Thoracic aorta (tissue), 2 donors: ENCODE results near the gene DGKB. TPM values are rescaled to one million over a fixed set of nuclear protein-coding genes. Genes with fewer than 3 reads are reported as not detected.

Experiments used
- ATAC-seq: fragments of 150-250 bp; one replicate; pipeline ENCODE4 v1.8.0; 2017; ENCODE audit warnings: low read depth; ENCODE audit not compliant: insufficient number of reproducible peaks, low FRiP score
- DNase-seq: peaks from one replicate; pipeline ENCODE4 v3.0.0-alpha.2; 2020; ENCODE audit warnings: low spot score
- H3K27ac ChIP-seq, 2 donors: fragments of 200-600 bp; sonication (generic); 1 replicate in 1 of 2; 2 replicates in 1 of 2; pipeline ENCODE4 v1.5.1; 2016; ENCODE audit warnings: mild to moderate bottlenecking in 2 of 2, moderate library complexity in 2 of 2
- H3K27me3 ChIP-seq: fragments of 200-600 bp; sonication (generic); replicated peaks from 2 replicates; pipeline ENCODE4 v1.6.0; 2016; ENCODE audit warnings: mild to moderate bottlenecking; ENCODE audit not compliant: insufficient read depth
- H3K36me3 ChIP-seq: fragments of 200-600 bp; sonication (generic); one replicate; pipeline ENCODE4 v1.5.1; 2016
- H3K4me1 ChIP-seq, 2 donors: fragments of 200-600 bp; sonication (generic); 1 replicate in 1 of 2; 2 replicates in 1 of 2; pipeline versions ENCODE4 v1.5.1 to v1.6.0; 2016; ENCODE audit warnings: low read depth in 2 of 2, mild to moderate bottlenecking in 1 of 2; ENCODE audit not compliant: control insufficient read depth in 1 of 2
- H3K4me3 ChIP-seq: fragments of 200-600 bp; sonication (generic); 2 replicates; pipeline ENCODE4 v1.5.1; 2016; ENCODE audit warnings: mild to moderate bottlenecking
- H3K9me3 ChIP-seq: fragments of 200-600 bp; sonication (generic); 2 replicates; pipeline ENCODE4 v1.5.1; 2016
- CTCF ChIP-seq: fragments of 200-600 bp; sonication (generic); IDR thresholded peaks from one replicate; pipeline ENCODE4 v1.5.1; 2019; ENCODE audit warnings: antibody characterized with exemption
- total RNA-seq, 2 donors: library from RNA; depleted of rRNA; stranded (reverse); fragments of >200 nt; gene quantifications; one replicate each; pipeline versions ENCODE4 v1.1.0 to v1.2.3, GENCODE V29; 2016

The DGKB gene
- total RNA-seq, 2 donors from 2014 or later = 0.56 TPM; not detected in 1

GRCh38 chr7:14841086-14841485 is 61.5 kb downstream of the DGKB start:
- ATAC-seq (no peak), DNase-seq (no peak)
- H3K36me3 ChIP-seq = no peaks in the 10 kb centered on the region
- no peaks in the 10 kb centered on the region for H3K27me3 ChIP-seq
- TF ChIP-seq CTCF = no peak
- H3K4me3 ChIP-seq = no peak overlapping the region
- H3K27ac ChIP-seq = no peak overlapping the region
- H3K9me3 ChIP-seq = no peaks in the 10 kb centered on the region
- no peaks in the 10 kb centered on the region for H3K4me1 ChIP-seq

GRCh38 chr7:14839307-14839706 is 63.2 kb downstream of the DGKB start:
- ATAC-seq (no peak), DNase-seq (no peak)
- Histone ChIP-seq H3K36me3 (no peaks in the 10 kb centered on the region), H3K4me1 (no peaks in the 10 kb centered on the region), H3K4me3 (no peak overlapping the region), H3K27ac (no peak overlapping the region), H3K9me3 (no peaks in the 10 kb centered on the region), H3K27me3 (no peaks in the 10 kb centered on the region)
- no peak for TF ChIP-seq CTCF

- DNase-seq (no peak), ATAC-seq (no peak)
- H3K36me3 ChIP-seq = no peaks in the 10 kb centered on the region
- H3K27me3 ChIP-seq = no peaks in the 10 kb centered on the region
- H3K9me3 ChIP-seq = no peaks in the 10 kb centered on the region
- no peak overlapping the region for H3K4me3 ChIP-seq
- no peak overlapping the region for H3K27ac ChIP-seq
- TF ChIP-seq CTCF = no peak
- H3K4me1 ChIP-seq = no peaks in the 10 kb centered on the region
Measured at GRCh38 chr7:14837216-14837615, 65.3 kb downstream of the DGKB start.

GRCh38 chr7:14836571-14837189 is 65.9 kb downstream of the DGKB start:
- Histone ChIP-seq H3K4me1 (no peaks in the 10 kb centered on the region), H3K36me3 (no peaks in the 10 kb centered on the region), H3K9me3 (no peaks in the 10 kb centered on the region), H3K27ac (no peak overlapping the region), H3K4me3 (no peak overlapping the region), H3K27me3 (no peaks in the 10 kb centered on the region)
- no peak for TF ChIP-seq CTCF
- DNase-seq (no peak), ATAC-seq (no peak)

- DNase-seq (no peak), ATAC-seq (no peak)
- H3K27ac ChIP-seq = no peak overlapping the region
- no peak overlapping the region for H3K4me3 ChIP-seq
- H3K9me3 ChIP-seq = no peaks in the 10 kb centered on the region
- H3K4me1 ChIP-seq = no peaks in the 10 kb centered on the region
- H3K36me3 ChIP-seq = no peaks in the 10 kb centered on the region
- no peaks in the 10 kb centered on the region for H3K27me3 ChIP-seq
- TF ChIP-seq CTCF = no peak
Measured at GRCh38 chr7:14836006-14836405, 66.5 kb downstream of the DGKB start.
